Measurements from ENCODE around the gene ST6GALNAC6.
"Not testable (repeated sequence)": the region's sequence is repeated elsewhere in the genome, so short reads cannot be mapped to it uniquely, and the experiment has no call there.

ST6GALNAC6 gene

GRCh38 chr9:127855522-127855921, 43.9 kb downstream of the ST6GALNAC6 start:
- no peak for DNase-seq (ENCODE audit: low read depth in 2 of 2)

GRCh38 chr9:127854960-127855359, 44.4 kb downstream of the ST6GALNAC6 start:
- no peak for DNase-seq (ENCODE audit: low read depth in 2 of 2)

- DNase-seq (ENCODE audit: low read depth in 2 of 2) = no peak
Measured at GRCh38 chr9:127854184-127854806, 45.1 kb downstream of the ST6GALNAC6 start, which contains the start of gene ENG. TSS of gene ENG (minus strand) at chr9:127854658. CDS start at chr9:127854355, 303 bp downstream.

- no peak for DNase-seq (ENCODE audit: low read depth in 2 of 2)
Measured at GRCh38 chr9:127853312-127854183, 45.9 kb downstream of the ST6GALNAC6 start.

- DNase-seq (ENCODE audit: low read depth in 2 of 2) = no peak
Measured at GRCh38 chr9:127852829-127853228, 46.6 kb downstream of the ST6GALNAC6 start.

GRCh38 chr9:127850286-127850830, 49.0 kb downstream of the ST6GALNAC6 start:
- no peak for DNase-seq (ENCODE audit: low read depth in 2 of 2)

DNA sequence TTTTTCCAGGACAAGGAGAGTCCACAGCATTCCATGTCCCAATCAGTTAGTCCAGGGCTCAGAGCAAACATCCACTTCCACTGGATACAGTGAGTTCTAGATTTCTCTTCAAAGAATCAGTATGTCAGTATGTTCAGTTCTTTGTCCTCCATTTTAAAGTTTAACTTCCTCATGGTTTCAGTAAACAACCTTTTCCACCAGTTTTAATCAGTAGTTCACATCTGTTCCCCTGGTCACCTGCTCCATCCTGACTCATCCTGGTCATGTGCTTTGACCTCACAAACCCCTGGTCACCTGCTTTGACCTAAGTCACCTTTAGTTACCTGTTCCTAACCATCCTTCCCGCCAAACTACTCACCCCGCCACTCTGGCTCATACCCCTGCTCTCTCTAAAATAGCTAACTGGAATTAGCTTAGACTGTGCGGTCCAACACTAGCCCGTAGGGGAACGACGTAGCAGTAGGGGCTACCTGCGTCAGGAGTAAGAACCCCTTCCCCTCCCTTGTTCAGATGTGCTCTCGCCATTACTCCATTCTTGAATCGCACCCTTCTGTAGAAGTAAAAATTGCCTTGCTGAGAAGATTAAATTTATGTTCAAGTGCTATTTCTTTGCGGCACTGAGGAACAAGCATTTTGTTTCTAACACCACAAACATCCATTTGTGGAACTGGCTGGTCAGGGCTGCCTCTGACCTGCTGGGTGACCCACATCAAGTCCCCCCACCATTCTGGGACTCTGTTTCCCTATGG, 50.5 kb downstream of the ST6GALNAC6 start:
- DNase-seq (ENCODE audit: low read depth in 2 of 2) = no peak

DNA sequence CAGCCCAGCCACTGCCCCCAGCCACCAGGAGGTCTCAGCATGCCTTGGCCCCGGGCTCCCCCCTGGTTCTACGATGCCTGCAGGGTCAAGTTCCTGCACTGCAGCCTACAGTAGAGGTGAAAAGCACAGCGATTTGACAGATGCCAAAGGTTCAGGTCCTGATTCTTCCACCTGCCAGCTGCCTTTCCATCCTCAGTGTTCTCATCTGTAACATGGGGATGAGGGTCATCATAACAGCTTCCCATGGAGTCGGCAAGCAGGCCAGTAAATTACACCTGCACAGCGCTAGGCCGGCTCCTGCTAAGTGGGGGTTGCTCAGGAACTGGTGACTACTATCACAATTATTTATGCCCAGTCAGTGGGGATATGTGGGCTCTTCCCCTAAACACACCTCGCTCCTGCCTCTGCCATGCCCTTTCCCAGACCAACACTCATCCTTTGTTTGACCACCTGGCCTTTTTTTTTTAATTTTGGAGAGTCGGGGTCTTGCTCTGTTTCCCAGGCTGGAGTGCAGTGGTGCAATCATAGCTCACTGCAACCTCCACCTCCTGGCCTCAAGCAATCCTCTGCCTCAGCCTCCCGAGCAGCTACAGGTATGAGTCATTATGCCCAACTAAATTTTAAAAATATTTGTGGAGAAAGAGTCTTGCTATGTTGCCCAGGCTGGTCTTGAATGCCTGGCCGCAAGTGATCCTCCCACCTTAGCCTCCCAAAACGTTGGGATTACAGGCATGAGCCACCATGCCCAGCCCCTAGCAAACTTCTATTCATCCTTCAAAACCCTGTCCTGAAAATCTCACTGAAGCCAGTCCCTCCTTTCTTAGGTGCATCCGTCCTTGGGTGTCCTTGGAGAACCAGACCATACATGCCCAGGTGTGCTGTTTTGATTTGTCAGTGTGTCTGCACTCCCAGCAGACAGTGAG, 51.3 kb downstream of the ST6GALNAC6 start:
- no peak for DNase-seq (ENCODE audit: low read depth in 2 of 2)

- no peak for DNase-seq (ENCODE audit: low read depth in 2 of 2)
Measured at GRCh38 chr9:127847178-127847510, 52.3 kb downstream of the ST6GALNAC6 start.

GRCh38 chr9:127846443-127847177, 52.8 kb downstream of the ST6GALNAC6 start:
- no peak for DNase-seq (ENCODE audit: low read depth in 2 of 2)

DNA sequence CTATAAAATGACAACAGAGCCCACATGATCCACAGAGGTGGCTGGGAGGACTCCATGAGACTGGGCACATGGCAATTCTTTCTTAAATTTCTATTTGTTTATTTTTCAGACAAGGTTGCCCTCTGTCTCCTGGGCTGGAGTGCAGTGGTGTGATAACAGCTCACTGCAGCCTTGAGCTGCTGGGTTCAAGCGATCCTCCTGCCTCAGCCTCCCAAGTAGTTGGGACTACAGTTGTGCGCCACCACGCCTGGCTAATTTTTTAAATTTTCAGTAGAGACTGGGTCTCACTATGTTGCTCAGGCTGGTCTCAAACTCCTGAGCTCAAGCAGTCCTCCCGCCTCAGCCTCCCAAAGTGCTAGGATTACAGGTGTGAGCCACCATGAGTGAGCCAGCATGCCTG, 53.8 kb downstream of the ST6GALNAC6 start:
- not testable (repeated sequence) for DNase-seq (ENCODE audit: low read depth in 2 of 2)

DNA sequence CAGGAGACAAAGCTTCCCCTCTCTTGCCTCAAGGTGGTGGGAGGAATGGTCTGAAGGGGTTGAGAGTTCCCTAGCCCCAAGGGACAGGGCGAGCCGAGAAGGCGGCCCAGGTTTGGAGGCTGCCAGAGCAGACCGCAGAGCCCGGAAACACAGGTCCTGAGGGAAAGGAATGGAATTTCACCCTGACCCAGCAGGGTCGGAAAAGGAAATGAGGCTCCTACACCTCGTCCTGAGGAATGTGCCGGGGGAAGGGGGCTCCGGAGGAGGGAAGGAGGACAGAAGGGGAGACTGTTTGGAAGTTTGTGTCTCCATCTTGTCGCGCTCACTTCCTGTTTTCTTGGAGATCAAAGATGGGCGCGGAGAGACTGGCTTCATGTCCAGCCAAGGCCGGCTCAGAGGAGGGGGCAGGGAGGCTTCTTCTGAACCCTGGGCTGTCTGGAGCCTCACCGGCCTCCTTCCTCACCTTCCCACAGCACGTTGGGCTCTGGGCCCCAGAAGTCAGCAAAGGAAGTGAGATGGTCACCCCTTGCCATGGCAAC, 54.5 kb downstream of the ST6GALNAC6 start:
- no peak for DNase-seq (ENCODE audit: low read depth in 2 of 2)

- no peak for DNase-seq (ENCODE audit: low read depth in 2 of 2)
Measured at GRCh38 chr9:127841087-127841835, 58.1 kb downstream of the ST6GALNAC6 start.

GRCh38 chr9:127838375-127839078, 60.9 kb downstream of the ST6GALNAC6 start:
- no peak for DNase-seq (ENCODE audit: low read depth in 2 of 2)

GRCh38 chr9:127837346-127837745, 62.1 kb downstream of the ST6GALNAC6 start:
- DNase-seq (ENCODE audit: low read depth in 2 of 2) = no peak

- DNase-seq (ENCODE audit: low read depth in 2 of 2) = not testable (repeated sequence)
Measured at GRCh38 chr9:127836561-127836960, 62.8 kb downstream of the ST6GALNAC6 start.

DNA sequence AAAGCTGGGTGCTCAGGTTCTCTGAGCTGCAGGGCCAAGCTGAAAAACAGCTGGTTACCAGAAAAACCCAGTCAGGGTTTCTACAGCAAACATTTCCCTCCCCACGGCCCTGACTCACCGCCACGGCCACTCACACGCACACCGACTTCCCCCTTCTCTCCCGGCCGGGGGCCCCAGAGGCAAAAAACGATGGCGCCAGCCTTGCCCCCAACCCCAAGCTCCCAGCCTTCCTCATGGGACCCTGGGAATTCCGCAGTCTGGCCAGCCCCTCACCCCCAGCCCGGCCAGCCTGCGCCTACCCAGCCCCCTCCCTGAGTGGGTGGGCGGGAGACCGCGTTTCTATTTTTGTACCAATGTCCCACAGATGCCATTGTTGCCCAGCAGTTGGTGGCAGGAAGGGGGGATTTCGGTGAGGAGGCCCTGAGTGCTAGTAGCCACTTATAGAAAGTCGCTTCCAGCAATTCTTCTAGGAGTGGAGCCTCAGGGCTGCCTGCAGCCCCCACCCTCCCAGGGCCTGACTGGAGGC, 63.3 kb downstream of the ST6GALNAC6 start:
- DNase-seq (ENCODE audit: low read depth in 2 of 2) = no peak

Measured in stimulated activated CD8-positive, alpha-beta memory T cell treated with anti-CD3 and anti-CD28 coated beads, Interleukin-2, amount 100 ng/mL, for 1 hour (primary cell).